Psoas muscle (tissue), 8 donors: ENCODE data around the gene USP20. TPM values are rescaled to one million over a fixed set of nuclear protein-coding genes. Genes with fewer than 3 reads are reported as not detected.

Experiments used
- ATAC-seq, 4 donors: fragments of 200-7000 bp; cut with Tn5 transposase; one replicate each; pipeline ENCODE4 v1.9.1; 2020; ENCODE audit warnings: moderate library complexity in 3 of 4, mild to moderate bottlenecking in 2 of 4
- DNase-seq, 2 donors: peaks; one replicate each; pipeline ENCODE4 v3.0.0-alpha.2; 2020
- H3K27ac ChIP-seq: fragments of 200-600 bp; one replicate; pipeline ENCODE4 v1.8.0; 2022
- H3K27me3 ChIP-seq, 3 donors: fragments of 200-600 bp in 1 of 3; one replicate each; pipeline versions ENCODE4 v1.6.1 to v1.8.0; 2013 to 2022; ENCODE audit warnings: low read length in 2 of 3, mild to moderate bottlenecking in 2 of 3, moderate library complexity in 1 of 3; ENCODE audit not compliant: insufficient read depth in 3 of 3
- H3K36me3 ChIP-seq, 2 donors: fragments of 200-600 bp in 1 of 2; one replicate each; pipeline versions ENCODE4 v1.6.1 to v1.8.0; 2013 to 2022; ENCODE audit warnings: low read depth in 1 of 2, mild to moderate bottlenecking in 1 of 2, moderate library complexity in 1 of 2; ENCODE audit not compliant: insufficient read depth in 1 of 2
- H3K4me1 ChIP-seq: fragments of 200-600 bp; one replicate; pipeline ENCODE4 v1.8.0; 2022
- H3K4me3 ChIP-seq: fragments of 200-600 bp; one replicate; pipeline ENCODE4 v1.8.0; 2022; ENCODE audit warnings: mild to moderate bottlenecking
- H3K9me3 ChIP-seq: fragments of 200-600 bp; one replicate; pipeline ENCODE4 v1.8.0; 2022
- CTCF ChIP-seq: fragments of 200-600 bp; IDR thresholded peaks from one replicate; pipeline ENCODE4 v1.8.0; 2022; ENCODE audit warnings: antibody characterized with exemption
- WGBS, 3 donors: extraction: QIAGEN DNeasy Blood & Tissue Kit; methylation state at CpG; one replicate each; pipeline versions ENCODE4 v1.1.6 to v1.1.7; 2013; 5-methylcytosine and 5-hydroxymethylcytosine counted together
- intact Hi-C, 2 donors: fragments of 100-400 bp; cut with DNase I; formaldehyde crosslinking; loops; one replicate each; pipeline versions ENCODE4 v1.11.0 to v1.14.2; 2022
- polyA plus RNA-seq, 3 donors: library from polyadenylated mRNA; stranded (reverse); fragments of 200-250 nt; gene quantifications; one replicate each; pipeline ENCODE4 v1.2.3, GENCODE V29; 2013
- total RNA-seq, 4 donors: library from RNA; stranded (reverse); fragmentation: NEBNext Ultra II Directional in 2 of 4; extraction: Animal tissue kit (Norgen Biotek cat#: 25700) in 2 of 4; gene quantifications; one replicate each; pipeline versions ENCODE4 v1.2.1 to v1.2.4, GENCODE V29; 2021 to 2023
- donor health status: healthy with polysubstance abuse.
- donor health status: DM: no; HTN: no; CAD: no; lungs with moderate emphysema.
- donor health status: Bipolar disorder and iron deficiency.
- donor health status: healthy.
- donor health status: DM: yes; HTN: yes; CAD: no.
- donor health status: DM: no; HTN: no; CAD: no.
- donor health status: DM: no; HTN: no; CAD: no.
- donor health status: DM: yes; HTN: yes; CAD: no.

Gene USP20
- total and polyA plus RNA-seq, 7 donors, result 9.5 to 18.4 (median 15.2) TPM

- H3K36me3 ChIP-seq, result peaks cover 3 to 90% of the 10 kb centered on the region in 2 donors
- WGBS, 3 donors, result 82 to 88% (median 85%) methylated on average over 9 of the region's 9 CpGs
- intact Hi-C loops, result no loop called here
- no peaks in the 10 kb centered on the region for H3K4me1 ChIP-seq
- DNase-seq, result no peak
- TF ChIP-seq CTCF, result no peak
- no peaks in the 10 kb centered on the region for H3K27me3 ChIP-seq
- H3K27ac ChIP-seq, result no peak overlapping the region
- no peaks in the 10 kb centered on the region for H3K9me3 ChIP-seq
- no peak overlapping the region for H3K4me3 ChIP-seq
- ATAC-seq, result no peak
Observed at GRCh38 chr9:129812385-129812784, 22.9 kb upstream of the USP20 start.

- H3K4me1 ChIP-seq, result no peaks in the 10 kb centered on the region
- H3K27ac ChIP-seq, result no peak overlapping the region
- 78 to 86% (median 80%) methylated on average over 9 of the region's 9 CpGs for WGBS, 3 donors
- no peak for TF ChIP-seq CTCF
- H3K27me3 ChIP-seq, result no peaks in the 10 kb centered on the region
- intact Hi-C loops, result no loop called here
- DNase-seq (no peak), ATAC-seq (no peak)
- H3K36me3 ChIP-seq, result peaks cover 3 to 94% of the 10 kb centered on the region in 2 donors
- H3K9me3 ChIP-seq, result no peaks in the 10 kb centered on the region
- no peak overlapping the region for H3K4me3 ChIP-seq
Observed at GRCh38 chr9:129813661-129814060, 21.6 kb upstream of the USP20 start.

- Histone ChIP-seq H3K4me3 (no peak overlapping the region), H3K4me1 (no peaks in the 10 kb centered on the region), H3K27ac (no peak overlapping the region), H3K27me3 (no peaks in the 10 kb centered on the region), H3K36me3 (peaks cover 0 to 94% of the 10 kb centered on the region in 2 donors), H3K9me3 (no peaks in the 10 kb centered on the region)
- 81 to 83% (median 83%) methylated on average over 17 of the region's 17 CpGs for WGBS, 3 donors
- intact Hi-C loops, result no loop called here
- no peak for ATAC-seq
- no peak for TF ChIP-seq CTCF
- DNase-seq, result no peak
Observed at GRCh38 chr9:129814432-129815223, 20.6 kb upstream of the USP20 start.

- no peak overlapping the region for H3K4me3 ChIP-seq
- no peaks in the 10 kb centered on the region for H3K4me1 ChIP-seq
- 83 to 87% (median 87%) methylated on average over 8 to 11 of the region's 11 CpGs for WGBS, 3 donors
- TF ChIP-seq CTCF, result no peak
- H3K27ac ChIP-seq, result no peak overlapping the region
- H3K9me3 ChIP-seq, result no peaks in the 10 kb centered on the region
- ATAC-seq (no peak), DNase-seq (no peak)
- H3K27me3 ChIP-seq, result no peaks in the 10 kb centered on the region
- H3K36me3 ChIP-seq, result peaks cover 0 to 95% of the 10 kb centered on the region in 2 donors
- intact Hi-C loops, result no loop called here
Observed at GRCh38 chr9:129815278-129815677, 20.0 kb upstream of the USP20 start.
